RWPE2 (cell line): ENCODE measurements around the gene CSNK1A1.
"Not testable (repeated sequence)": the region's sequence is repeated elsewhere in the genome, so short reads cannot be mapped to it uniquely, and the experiment has no call there.

Source experiments
- ATAC-seq: fragments of 200-7000 bp; cut with Tn5 transposase; 3 replicates; pipeline ENCODE4 v1.9.1; 2021; ENCODE audit warnings: low read depth
- DNase-seq: peaks from one replicate; pipeline ENCODE4 v3.0.0-alpha.2; 2020; ENCODE audit warnings: low spot score
- H3K27ac ChIP-seq: fragments of 450-650 bp; 2 replicates; pipeline ENCODE4 v1.5.1; 2017; ENCODE audit warnings: mild to moderate bottlenecking; ENCODE audit not compliant: poor library complexity, severe bottlenecking
- H3K27me3 ChIP-seq: fragments of 250-450 bp; sonication (Bioruptor Pico); 2 replicates; pipeline ENCODE4 v1.5.1; 2021; ENCODE audit warnings: mild to moderate bottlenecking, moderate library complexity; ENCODE audit not compliant: insufficient read depth, poor library complexity, severe bottlenecking
- H3K36me3 ChIP-seq: fragments of 250-450 bp; sonication (Bioruptor Pico); 2 replicates; pipeline ENCODE4 v1.5.1; 2020; ENCODE audit warnings: low read depth, mild to moderate bottlenecking, moderate library complexity
- H3K4me1 ChIP-seq: fragments of 250-450 bp; sonication (Bioruptor Pico); 2 replicates; pipeline ENCODE4 v1.5.1; 2021; ENCODE audit warnings: mild to moderate bottlenecking, moderate library complexity; ENCODE audit not compliant: insufficient read depth, poor library complexity, severe bottlenecking
- H3K4me3 ChIP-seq: fragments of 250-450 bp; sonication (Bioruptor Pico); 2 replicates; pipeline ENCODE4 v1.5.1; 2021; ENCODE audit warnings: mild to moderate bottlenecking, moderate library complexity; ENCODE audit not compliant: severe bottlenecking
- H3K9me3 ChIP-seq: fragments of 250-450 bp; sonication (Bioruptor Pico); 2 replicates; pipeline ENCODE4 v1.5.1; 2021; ENCODE audit warnings: mild to moderate bottlenecking, moderate library complexity; ENCODE audit not compliant: severe bottlenecking
- CTCF ChIP-seq: fragments of 450-650 bp; IDR thresholded peaks from one replicate; pipeline ENCODE4 v1.5.1; 2017; ENCODE audit warnings: mild to moderate bottlenecking, moderate library complexity; ENCODE audit not compliant: poor library complexity, severe bottlenecking

The CSNK1A1 gene

GRCh38 chr5:149448431-149448830 lies 102.8 kb downstream of the CSNK1A1 start:
- Histone ChIP-seq H3K27ac (no peak overlapping the region), H3K27me3 (no peaks in the 10 kb centered on the region), H3K9me3 (no peaks in the 10 kb centered on the region), H3K36me3 (no peaks in the 10 kb centered on the region), H3K4me1 (peaks cover 20% of the 10 kb centered on the region), H3K4me3 (no peak overlapping the region)
- ATAC-seq = no peak
- no peak for TF ChIP-seq CTCF
- no peak for DNase-seq

- DNase-seq (no peak), ATAC-seq (no peak)
- no peak for TF ChIP-seq CTCF
- Histone ChIP-seq H3K9me3 (no peaks in the 10 kb centered on the region), H3K27me3 (no peaks in the 10 kb centered on the region), H3K4me3 (no peak overlapping the region), H3K27ac (no peak overlapping the region), H3K4me1 (peaks cover 14% of the 10 kb centered on the region), H3K36me3 (no peaks in the 10 kb centered on the region)
Observed at GRCh38 chr5:149447373-149448367, 103.6 kb downstream of the CSNK1A1 start.

- ATAC-seq, H3K27ac ChIP-seq, DNase-seq, H3K36me3 ChIP-seq, H3K9me3 ChIP-seq, H3K4me3 ChIP-seq, H3K27me3 ChIP-seq: not testable (repeated sequence)
- peaks cover 15% of the 10 kb centered on the region for H3K4me1 ChIP-seq
Observed at GRCh38 chr5:149446794-149447193, 104.4 kb downstream of the CSNK1A1 start.

- peak overlapping the region; percentile 9 for H3K27ac ChIP-seq
- peak; percentile 35; the same call in 2 of the 3 replicates for ATAC-seq
- DNase-seq = no peak
Observed at GRCh38 chr5:149445739-149446369, 105.4 kb downstream of the CSNK1A1 start.

More at GRCh38 chr5:149445739-149446369, 105.4 kb downstream of the CSNK1A1 start:
- Histone ChIP-seq H3K27me3 (no peaks in the 10 kb centered on the region), H3K9me3 (no peaks in the 10 kb centered on the region), H3K4me3 (no peak overlapping the region), H3K36me3 (no peaks in the 10 kb centered on the region), H3K4me1 (peaks cover 18% of the 10 kb centered on the region)
- no peak for TF ChIP-seq CTCF
